Activated CD4-positive, alpha-beta memory T cell treated with anti-CD3 and anti-CD28 coated beads for 36 hours (primary cell): ENCODE measurements around the gene LPP. TPM values are rescaled to one million over a fixed set of nuclear protein-coding genes. Genes with fewer than 3 reads are reported as not detected.

ENCODE experiments used
- CTCF ChIA-PET: fragments of 350-600 bp; sonication (Branson Sonifier 250); formaldehyde crosslinking; loops from one replicate; lab custom pipeline; 2021; ENCODE audit warnings: antibody characterized with exemption, inconsistent platforms; lab: Charles Lee
- POLR2A ChIA-PET: fragments of 350-600 bp; sonication (Branson Sonifier 250); formaldehyde crosslinking; loops from one replicate; lab custom pipeline; 2021; ENCODE audit warnings: antibody characterized with exemption; lab: Charles Lee
- DNase-seq: peaks from one replicate; pipeline ENCODE4 v3.0.0-alpha.2; 2020
- H3K27ac Mint-ChIP-seq: one replicate; pipeline ENCODE4 v1.8.0; 2021; ENCODE audit warnings: mixed read lengths
- H3K27me3 Mint-ChIP-seq: one replicate; pipeline ENCODE4 v1.8.0; 2021; ENCODE audit warnings: mixed read lengths
- H3K36me3 Mint-ChIP-seq: one replicate; pipeline ENCODE4 v1.8.0; 2021; ENCODE audit warnings: mixed read lengths
- H3K4me1 Mint-ChIP-seq: one replicate; pipeline ENCODE4 v1.8.0; 2021; ENCODE audit warnings: low read depth, mixed read lengths
- H3K4me3 Mint-ChIP-seq: one replicate; pipeline ENCODE4 v1.8.0; 2021; ENCODE audit warnings: mild to moderate bottlenecking, mixed read lengths
- H3K9me3 Mint-ChIP-seq: one replicate; pipeline ENCODE4 v1.8.0; 2021; ENCODE audit warnings: mixed read lengths
- intact Hi-C: fragments of 100-400 bp; cut with micrococcal nuclease; formaldehyde crosslinking; loops from one replicate; pipeline ENCODE4 v1.15.1; 2023
- total RNA-seq, 2 experiments: library from RNA; stranded (reverse); gene quantifications; one replicate each; pipeline ENCODE4 v1.2.3, GENCODE V29; 2021

Gene LPP
- total RNA-seq, 2 experiments from 2014 or later: 41.0 to 43.6 TPM

- CTCF ChIA-PET: no interaction called here
- POLR2A ChIA-PET: no interaction called here
- H3K4me1 Mint-ChIP-seq: no peaks in the 10 kb centered on the region
Measured at GRCh38 chr3:188761439-188761838, 607.5 kb downstream of the LPP start.

DNA sequence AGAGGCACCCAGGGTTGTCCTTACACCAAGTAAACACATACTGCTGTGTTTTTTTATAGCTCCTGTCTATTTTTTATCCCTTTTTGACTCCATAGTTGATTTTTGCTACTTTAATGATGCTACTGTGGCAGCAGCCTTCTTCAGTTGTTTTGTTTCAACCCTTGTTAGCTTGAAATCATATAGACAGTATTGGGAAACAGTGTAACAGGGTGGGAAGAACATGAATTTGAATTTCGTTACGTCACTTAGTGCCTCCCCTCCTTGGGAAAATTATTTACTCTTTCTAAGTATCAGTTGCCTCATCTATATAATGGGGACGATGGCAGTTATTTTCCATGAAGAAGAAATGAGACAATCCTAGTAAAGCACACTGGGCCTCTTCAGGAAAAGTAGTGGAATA is 608.0 kb downstream of the LPP start:
- H3K27me3 Mint-ChIP-seq: no peaks in the 10 kb centered on the region
- no peaks in the 10 kb centered on the region for H3K4me1 Mint-ChIP-seq
- H3K36me3 Mint-ChIP-seq: peaks cover 10% of the 10 kb centered on the region
- no peak overlapping the region for H3K27ac Mint-ChIP-seq
- DNase-seq: no peak
- no peak overlapping the region for H3K4me3 Mint-ChIP-seq
- CTCF ChIA-PET: no interaction called here
- POLR2A ChIA-PET: no interaction called here
- intact Hi-C loops: no loop called here
- no peaks in the 10 kb centered on the region for H3K9me3 Mint-ChIP-seq

More at GRCh38 chr3:188761439-188761838, 607.5 kb downstream of the LPP start:
- Mint-ChIP-seq H3K9me3 (no peaks in the 10 kb centered on the region), H3K27ac (no peak overlapping the region), H3K27me3 (no peaks in the 10 kb centered on the region), H3K4me3 (no peak overlapping the region), H3K36me3 (peaks cover 10% of the 10 kb centered on the region)
- intact Hi-C loops: no loop called here
- DNase-seq: no peak

DNA sequence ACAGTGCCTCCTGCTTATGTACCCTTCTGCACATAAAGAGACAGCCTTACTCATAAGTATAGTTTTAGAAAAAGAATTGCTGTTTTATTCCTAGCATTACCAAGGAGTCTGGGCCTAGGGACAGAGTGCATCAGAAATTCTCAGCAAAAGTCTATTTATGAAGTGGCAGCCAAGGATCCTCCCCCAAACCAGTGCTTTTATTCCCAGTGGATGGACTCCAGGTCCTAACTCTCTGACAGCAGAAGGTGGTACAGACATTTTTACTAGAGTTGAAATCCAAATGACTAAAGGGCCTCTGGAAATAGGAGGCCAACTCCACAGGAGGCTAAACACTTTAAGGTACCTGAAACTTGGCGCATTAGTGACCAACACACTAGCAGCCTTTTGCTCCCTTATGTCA is 610.7 kb downstream of the LPP start:
- Mint-ChIP-seq H3K36me3 (peaks cover 10% of the 10 kb centered on the region), H3K27ac (no peak overlapping the region), H3K4me3 (no peak overlapping the region), H3K27me3 (no peaks in the 10 kb centered on the region), H3K4me1 (no peaks in the 10 kb centered on the region), H3K9me3 (no peaks in the 10 kb centered on the region)
- no peak for DNase-seq
- ChIA-PET POLR2A (no interaction called here), CTCF (no interaction called here)
- intact Hi-C loops: no loop called here

DNA sequence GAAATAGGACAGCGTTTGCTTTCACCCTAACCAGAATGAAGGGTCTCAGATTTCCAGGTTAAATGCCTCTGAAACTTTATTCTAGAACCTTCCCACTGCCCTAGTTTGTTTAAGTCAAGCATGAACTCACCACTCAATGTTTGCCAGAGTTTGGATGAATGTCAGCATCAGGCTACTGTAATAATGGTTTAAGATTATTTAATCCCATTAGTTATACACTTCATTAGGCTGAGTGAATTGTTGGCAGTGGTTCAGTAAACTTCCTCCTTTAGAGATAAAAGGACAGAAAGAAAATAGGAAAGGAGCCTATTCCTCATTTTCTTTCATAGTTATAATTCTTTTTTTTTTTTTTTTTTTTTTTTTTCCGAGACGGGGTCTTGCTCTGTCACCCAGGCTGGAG is 615.9 kb downstream of the LPP start:
- H3K4me1 Mint-ChIP-seq: no peaks in the 10 kb centered on the region

DNA sequence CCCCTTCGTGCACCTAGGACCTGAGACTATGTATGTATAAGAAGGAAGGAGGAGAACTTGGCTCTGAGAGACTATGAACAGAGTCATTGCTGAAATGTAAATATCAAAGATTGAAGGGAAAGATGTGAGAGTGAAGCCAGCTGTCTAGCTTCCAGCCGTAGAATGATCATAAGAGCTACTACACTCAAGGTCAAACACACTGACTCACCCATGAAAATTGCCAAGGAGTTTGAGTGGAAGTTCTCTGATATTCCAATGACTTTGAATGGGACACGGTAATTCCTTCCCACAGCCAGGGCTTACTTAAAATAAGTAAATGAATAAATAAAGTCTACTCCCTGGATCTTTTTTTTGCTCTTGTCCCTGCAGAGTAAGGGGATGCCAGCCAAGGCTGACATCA is 618.9 kb downstream of the LPP start:
- H3K4me3 Mint-ChIP-seq: no peak overlapping the region
- ChIA-PET CTCF (no interaction called here), POLR2A (no interaction called here)
- H3K9me3 Mint-ChIP-seq: no peaks in the 10 kb centered on the region
- intact Hi-C loops: no loop called here
- H3K27ac Mint-ChIP-seq: no peak overlapping the region
- no peak for DNase-seq
- no peaks in the 10 kb centered on the region for H3K4me1 Mint-ChIP-seq
- no peaks in the 10 kb centered on the region for H3K36me3 Mint-ChIP-seq
- no peaks in the 10 kb centered on the region for H3K27me3 Mint-ChIP-seq

More for the DNA sequence above, 615.9 kb downstream of the LPP start:
- ChIA-PET POLR2A (no interaction called here), CTCF (no interaction called here)
- Mint-ChIP-seq H3K36me3 (no peaks in the 10 kb centered on the region), H3K27me3 (no peaks in the 10 kb centered on the region), H3K4me3 (no peak overlapping the region), H3K9me3 (no peaks in the 10 kb centered on the region), H3K27ac (no peak overlapping the region)
- intact Hi-C loops: no loop called here
- no peak for DNase-seq

GRCh38 chr3:188775412-188775811 is 621.5 kb downstream of the LPP start:
- no peak for DNase-seq
- no peaks in the 10 kb centered on the region for H3K36me3 Mint-ChIP-seq
- ChIA-PET POLR2A (no interaction called here), CTCF (no interaction called here)
- H3K27ac Mint-ChIP-seq: no peak overlapping the region
- no peaks in the 10 kb centered on the region for H3K4me1 Mint-ChIP-seq
- no peak overlapping the region for H3K4me3 Mint-ChIP-seq
- intact Hi-C loops: no loop called here
- no peaks in the 10 kb centered on the region for H3K27me3 Mint-ChIP-seq
- H3K9me3 Mint-ChIP-seq: no peaks in the 10 kb centered on the region

DNA sequence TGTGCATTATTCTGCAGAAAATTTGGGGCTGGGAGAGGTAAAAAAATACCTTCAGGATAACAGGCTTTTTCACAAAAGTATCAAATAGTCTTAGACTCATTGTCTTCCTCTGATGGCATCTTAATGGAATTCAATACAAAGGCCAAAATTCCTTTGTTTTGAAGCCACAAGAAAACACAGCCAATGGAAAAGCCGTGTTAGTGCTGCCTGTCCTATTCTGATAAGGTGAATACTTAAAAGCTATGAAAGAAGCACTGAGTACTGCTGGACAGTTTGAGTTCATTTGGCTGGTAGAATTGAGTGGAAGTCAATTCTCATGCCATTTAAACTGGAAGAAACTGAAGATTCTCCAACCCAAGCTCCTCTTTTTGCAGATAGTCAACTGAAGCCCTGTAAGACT is 622.5 kb downstream of the LPP start:
- Mint-ChIP-seq H3K4me3 (no peak overlapping the region), H3K27me3 (no peaks in the 10 kb centered on the region), H3K9me3 (peaks cover 2% of the 10 kb centered on the region), H3K4me1 (no peaks in the 10 kb centered on the region), H3K36me3 (peaks cover 6% of the 10 kb centered on the region), H3K27ac (no peak overlapping the region)
- intact Hi-C loops: no loop called here
- DNase-seq: no peak
- POLR2A ChIA-PET: no interaction called here
- CTCF ChIA-PET: no interaction called here

DNA sequence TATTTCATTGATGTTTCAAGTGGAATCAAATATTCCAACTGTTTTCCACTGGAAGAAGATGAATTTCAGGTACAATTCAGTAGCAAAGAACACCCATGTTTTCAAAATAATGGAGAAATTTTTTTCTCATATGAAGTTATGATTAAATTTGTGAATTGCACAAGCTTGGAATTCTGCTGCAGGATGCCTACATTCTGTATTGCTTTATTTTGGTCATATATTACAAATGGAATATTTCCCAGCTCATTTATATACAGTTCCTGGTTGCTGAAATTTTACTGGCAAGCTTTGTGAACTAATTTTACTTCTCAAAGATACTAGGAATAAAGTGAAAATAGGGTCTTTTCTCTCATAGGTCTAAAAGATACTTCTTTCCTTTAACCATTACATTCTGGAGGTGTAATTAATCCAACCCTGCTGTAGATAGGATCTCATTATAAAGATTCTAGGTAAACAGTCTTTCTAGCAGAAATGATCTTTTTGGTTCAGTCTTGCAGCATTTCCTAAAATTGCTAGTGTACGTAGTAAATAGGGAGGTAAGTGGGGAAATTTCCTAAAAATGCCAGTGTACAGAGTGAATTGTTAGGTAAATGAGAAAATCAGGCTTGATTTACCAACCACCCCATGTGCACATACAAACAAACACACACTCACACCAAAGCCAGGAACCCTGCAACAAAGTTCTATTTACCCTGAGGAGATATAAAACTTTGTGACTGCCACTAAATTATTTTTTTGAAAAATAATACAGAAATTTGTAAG is 624.3 kb downstream of the LPP start:
- Mint-ChIP-seq H3K36me3 (peaks cover 6% of the 10 kb centered on the region), H3K27ac (no peak overlapping the region), H3K4me3 (no peak overlapping the region), H3K4me1 (peaks cover 8% of the 10 kb centered on the region), H3K27me3 (no peaks in the 10 kb centered on the region), H3K9me3 (peaks cover 2% of the 10 kb centered on the region)
- no peak for DNase-seq
- intact Hi-C loops: no loop called here
- ChIA-PET CTCF (no interaction called here), POLR2A (no interaction called here)

GRCh38 chr3:188779281-188779980 is 625.5 kb downstream of the LPP start:
- H3K27ac Mint-ChIP-seq: no peak overlapping the region
- H3K4me3 Mint-ChIP-seq: no peak overlapping the region
- peaks cover 6% of the 10 kb centered on the region for H3K36me3 Mint-ChIP-seq
- H3K27me3 Mint-ChIP-seq: no peaks in the 10 kb centered on the region
- intact Hi-C loops: no loop called here
- peaks cover 2% of the 10 kb centered on the region for H3K9me3 Mint-ChIP-seq
- ChIA-PET CTCF (no interaction called here), POLR2A (no interaction called here)
- H3K4me1 Mint-ChIP-seq: peaks cover 8% of the 10 kb centered on the region
- DNase-seq: no peak

DNA sequence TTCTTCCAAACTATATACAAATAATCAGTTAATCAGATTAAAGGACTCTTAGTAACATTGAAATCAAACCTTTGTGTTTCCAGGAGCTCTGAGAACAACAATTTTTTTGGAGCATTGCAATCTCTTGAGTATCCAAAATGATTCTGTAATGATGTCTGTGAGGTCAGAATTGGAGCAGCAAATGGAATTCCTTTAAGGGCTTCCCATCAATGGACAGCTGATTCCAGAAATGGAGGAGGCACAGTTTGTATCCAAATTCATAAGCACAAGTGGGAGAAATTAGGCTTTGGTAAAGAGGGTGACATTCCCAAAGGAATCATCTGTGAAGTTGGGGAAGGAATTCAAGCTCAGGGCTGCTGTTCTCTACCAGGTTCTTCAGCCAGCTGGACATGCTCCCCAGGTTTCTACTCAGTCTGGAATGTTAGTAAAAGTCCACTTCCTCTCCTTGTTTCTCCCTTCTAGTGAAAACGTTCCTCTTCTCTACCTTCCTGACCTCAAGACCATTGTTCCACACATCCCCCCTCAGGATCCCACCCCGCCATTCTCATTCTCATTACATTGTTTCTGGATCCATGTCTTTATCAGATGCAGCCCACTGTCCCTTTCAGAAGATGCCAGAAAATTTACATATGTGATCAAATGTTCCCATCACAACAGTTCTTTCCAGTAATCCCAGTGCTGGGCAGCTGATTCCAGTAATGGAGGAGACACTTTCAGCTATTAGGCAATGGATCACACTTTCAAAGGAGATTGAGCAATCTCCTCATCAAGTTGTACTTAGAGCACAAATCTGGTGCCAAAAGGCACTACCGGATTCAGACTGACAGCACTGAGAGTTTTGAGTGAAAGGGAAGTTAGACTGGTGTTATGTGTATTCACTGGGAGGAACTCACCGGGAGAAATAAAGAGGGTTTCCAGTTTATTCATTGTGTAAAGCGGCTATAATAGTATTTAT is 626.5 kb downstream of the LPP start:
- intact Hi-C loops: no loop called here
- Mint-ChIP-seq H3K27me3 (no peaks in the 10 kb centered on the region), H3K9me3 (peaks cover 2% of the 10 kb centered on the region), H3K4me1 (peaks cover 8% of the 10 kb centered on the region), H3K27ac (no peak overlapping the region), H3K36me3 (peaks cover 6% of the 10 kb centered on the region), H3K4me3 (no peak overlapping the region)
- ChIA-PET POLR2A (no interaction called here), CTCF (no interaction called here)
- DNase-seq: no peak

GRCh38 chr3:188782613-188783124 is 628.7 kb downstream of the LPP start:
- ChIA-PET CTCF (interaction anchor here (1.6 to 1.9 kb wide), 2 partner anchors 34 to 172 kb away, joined by 5 to 8 read pairs; no protein-coding TSS in a partner anchor), POLR2A (no interaction called here)
- no peaks in the 10 kb centered on the region for H3K27me3 Mint-ChIP-seq
- H3K27ac Mint-ChIP-seq: no peak overlapping the region
- DNase-seq: no peak
- peaks cover 6% of the 10 kb centered on the region for H3K36me3 Mint-ChIP-seq
- peaks cover 2% of the 10 kb centered on the region for H3K9me3 Mint-ChIP-seq
- no peak overlapping the region for H3K4me3 Mint-ChIP-seq
- peaks cover 8% of the 10 kb centered on the region for H3K4me1 Mint-ChIP-seq
- intact Hi-C loops: no loop called here

DNA sequence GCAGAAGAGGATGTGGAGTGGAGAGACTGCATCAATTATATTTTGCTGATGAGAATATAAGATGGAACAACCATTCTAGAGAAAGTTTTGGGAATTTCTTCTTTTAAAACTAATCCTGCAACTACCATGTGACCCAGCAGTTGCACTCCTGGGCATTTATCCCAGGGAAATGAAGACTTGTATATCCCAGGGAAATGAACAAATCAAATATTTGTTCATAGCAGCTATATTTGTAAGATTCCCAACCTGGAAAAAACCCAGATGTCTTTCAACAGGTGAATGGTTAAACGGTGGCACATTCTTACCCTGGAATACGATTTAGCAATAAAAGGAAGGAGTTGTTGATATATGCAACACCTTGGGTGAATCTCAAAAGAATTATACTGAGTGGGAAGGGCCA is 632.5 kb downstream of the LPP start:
- peaks cover 10% of the 10 kb centered on the region for H3K4me1 Mint-ChIP-seq
- no peaks in the 10 kb centered on the region for H3K36me3 Mint-ChIP-seq
- H3K9me3 Mint-ChIP-seq: no peaks in the 10 kb centered on the region
- no peaks in the 10 kb centered on the region for H3K27me3 Mint-ChIP-seq
- intact Hi-C loops: loop anchor here (5.0 kb wide), 1 partner anchor 1831 kb away; no protein-coding TSS in a partner anchor
- ChIA-PET CTCF (no interaction called here), POLR2A (no interaction called here)
- no peak for DNase-seq
- H3K27ac Mint-ChIP-seq: no peak overlapping the region
- H3K4me3 Mint-ChIP-seq: no peak overlapping the region
